H1 (cell line): ENCODE measurements around the gene PPID. TPM values are rescaled to one million over a fixed set of nuclear protein-coding genes. Genes with fewer than 3 reads are reported as not detected.

Experiments used
- E2F6 ChIP-seq: IDR thresholded peaks from 2 replicates; pipeline ENCODE4 v1.6.1; 2012; ENCODE audit warnings: inconsistent platforms
- FOSL1 ChIP-seq: IDR thresholded peaks from 2 replicates; pipeline ENCODE4 v1.6.1; 2011; ENCODE audit warnings: mild to moderate bottlenecking, low read depth, low read length, moderate library complexity; ENCODE audit not compliant: insufficient read depth
- KDM4A ChIP-seq: IDR thresholded peaks from one replicate; pipeline ENCODE4 v1.7.1; 2012; ENCODE audit warnings: low read depth, mild to moderate bottlenecking, moderate library complexity, low read length, inconsistent platforms; ENCODE audit not compliant: severe bottlenecking
- TCF12 ChIP-seq: IDR thresholded peaks from 2 replicates; pipeline ENCODE4 v1.6.1; 2011; ENCODE audit warnings: low read depth, mild to moderate bottlenecking, low read length
- TEAD4 ChIP-seq: IDR thresholded peaks from 2 replicates; pipeline ENCODE4 v1.6.1; 2012; ENCODE audit warnings: low read depth, low read length, inconsistent platforms, mixed read lengths
- ZNF274 ChIP-seq: IDR thresholded peaks from 2 replicates; pipeline ENCODE4 v1.7.0; 2012; ENCODE audit warnings: low read length, borderline replicate concordance; ENCODE audit errors: extremely low read depth
- polyA plus RNA-seq, 7 experiments: library from polyadenylated mRNA; depleted of rRNA in 3 of 7; stranded (reverse) in 5 of 7; unstranded in 2 of 7; fragments of >200 nt in 5 of 7; fragments of 200-250 nt in 2 of 7; gene quantifications; 1 replicate in 5 of 7; 2 replicates in 1 of 7; 4 replicates in 1 of 7; pipeline versions ENCODE4 v1.2.1 to v1.2.3, GENCODE V29; 2011 to 2013; ENCODE audit warnings: missing spikeins in 2 of 7, mixed read lengths in 2 of 7
- total RNA-seq: library from RNA; stranded (reverse); fragmentation: NEBNext Ultra II Directional; extraction: Animal tissue kit (Norgen Biotek cat#: 25700); gene quantifications from 2 replicates; pipeline ENCODE4 v1.2.1, GENCODE V29; 2021

Gene PPID
- total and polyA plus RNA-seq, 2 of the 8 experiments (the other 6 are each of a cell fraction or from before 2014, with no cell fraction given): 20.2 to 53.2 TPM

GRCh38 chr4:158754385-158755180 is 31.4 kb upstream of the PPID start (continued):
- TF ChIP-seq TCF12 (no peak), FOSL1 (no peak), E2F6 (no peak), ZNF274 (no peak), KDM4A (no peak), TEAD4 (no peak)
